GM21576 (cell line): ENCODE measurements around the gene DUSP8.

Experiments
- ATAC-seq: cut with Tn5 transposase; IDR thresholded peaks from one replicate; pipeline ENCODE4 v1.9.1; 2021; ENCODE audit warnings: mild to moderate bottlenecking, moderate library complexity; ENCODE audit not compliant: unreplicated experiment

Gene DUSP8

GRCh38 chr11:1554981-1555712 is 16.9 kb downstream of the DUSP8 start:
- ATAC-seq: no peak

DNA sequence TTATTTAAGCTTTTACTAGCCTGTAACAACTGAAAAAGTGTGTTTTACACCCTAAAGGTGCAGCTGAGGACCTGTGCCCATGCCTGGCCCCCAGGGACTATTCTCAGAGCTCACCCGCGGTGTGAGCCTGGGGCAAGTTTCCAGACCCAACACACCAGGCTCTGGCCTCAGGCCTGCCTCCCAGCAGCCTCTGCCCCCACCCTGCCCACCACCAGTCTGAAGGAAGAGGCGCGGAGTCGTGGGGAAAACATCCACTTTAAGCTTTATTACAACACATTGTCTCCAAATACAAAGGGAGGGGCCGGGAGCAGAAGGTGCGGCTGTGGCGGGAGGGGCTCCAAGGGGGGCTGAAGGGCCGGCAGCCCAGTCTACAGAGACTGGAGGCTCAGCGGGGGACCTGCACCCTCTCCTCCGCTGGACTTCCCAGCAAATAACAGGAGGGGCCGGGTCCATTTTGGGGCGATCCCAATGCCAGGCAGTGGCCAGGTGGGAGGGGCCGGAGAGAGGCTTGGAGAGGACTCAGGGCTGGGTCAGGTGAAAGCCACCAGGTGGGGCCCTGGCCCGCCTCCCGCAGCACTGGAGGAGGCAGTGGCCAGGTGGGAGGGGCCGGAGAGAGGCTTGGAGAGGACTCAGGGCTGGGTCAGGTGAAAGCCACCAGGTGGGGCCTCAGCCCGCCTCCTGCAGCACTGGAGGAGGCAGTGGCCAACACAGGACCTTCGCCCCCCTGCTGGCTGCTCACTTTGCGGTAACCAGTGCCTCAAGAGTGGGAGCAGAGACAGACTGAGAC is 18.1 kb downstream of the DUSP8 start:
- ATAC-seq: no peak

- ATAC-seq: no peak
These were observed 22.4 kb downstream of the DUSP8 start for GRCh38 chr11:1549338-1550330.

- ATAC-seq: no peak
These were observed 23.6 kb downstream of the DUSP8 start for GRCh38 chr11:1548221-1549070.

GRCh38 chr11:1547467-1548098 is 24.5 kb downstream of the DUSP8 start:
- no peak for ATAC-seq

GRCh38 chr11:1546536-1547466 is 25.3 kb downstream of the DUSP8 start:
- ATAC-seq: no peak

DNA sequence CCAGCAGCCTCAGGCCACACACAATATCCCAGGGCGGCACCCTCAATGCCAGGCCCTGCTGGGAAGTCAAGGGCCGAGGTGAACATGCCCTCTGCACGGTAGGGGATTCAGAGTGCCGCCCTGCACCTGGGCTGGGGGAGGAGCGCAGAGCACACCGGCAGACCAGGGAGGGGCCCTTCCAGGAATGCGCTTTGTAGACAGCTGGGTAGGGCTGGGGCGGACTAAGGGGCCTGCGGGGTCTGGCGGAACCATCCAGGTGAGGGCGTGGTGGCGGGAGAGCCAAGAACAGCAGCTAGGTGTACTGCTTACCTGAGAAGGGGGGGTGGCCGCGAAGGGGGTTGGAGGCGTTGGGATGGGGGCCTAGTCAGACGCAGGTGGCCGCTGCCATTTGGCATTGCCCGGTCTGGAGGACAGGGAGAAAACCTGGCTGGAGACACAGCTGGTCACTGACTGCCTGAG is 26.0 kb downstream of the DUSP8 start:
- no peak for ATAC-seq

DNA sequence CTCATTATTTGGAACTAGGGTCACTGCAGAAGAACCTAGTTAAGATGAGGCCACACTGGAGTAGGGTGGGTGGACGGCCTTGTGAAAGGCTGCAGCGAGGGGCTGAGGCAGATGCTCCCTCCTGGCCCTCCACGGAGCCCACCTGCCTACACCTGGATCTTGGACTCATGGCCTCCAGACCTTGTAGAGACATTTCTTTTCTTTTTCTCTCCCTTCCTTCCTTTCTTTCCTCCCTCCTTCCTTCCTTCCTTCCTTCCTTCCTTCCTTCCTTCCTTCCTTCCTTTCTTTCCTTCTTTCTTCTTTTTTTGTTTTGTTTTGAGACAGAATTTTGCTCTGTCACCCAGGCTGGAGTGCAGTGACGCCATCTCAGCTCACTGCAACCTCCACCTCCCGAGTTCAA is 26.6 kb downstream of the DUSP8 start:
- ATAC-seq: no peak

DNA sequence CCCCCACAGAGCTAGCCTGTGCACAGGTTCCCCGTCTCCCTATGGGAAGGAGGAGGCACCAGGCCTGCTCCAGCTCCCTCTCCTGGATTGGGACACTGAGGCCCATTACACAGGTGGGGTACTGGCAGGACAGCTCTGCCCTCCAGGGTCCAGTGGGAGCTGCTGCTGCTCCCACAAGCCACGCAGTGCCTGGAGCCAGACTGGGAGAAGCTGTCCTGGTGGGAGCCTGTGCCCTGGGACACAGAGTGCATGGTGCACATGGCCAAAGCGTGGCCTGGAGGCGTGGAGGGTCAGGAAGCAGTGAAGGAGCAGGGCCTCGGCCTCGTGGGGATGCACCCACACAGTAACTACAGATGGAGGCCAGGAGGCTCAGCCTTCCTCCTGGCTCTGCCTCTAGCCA is 27.5 kb downstream of the DUSP8 start:
- ATAC-seq: no peak

DNA sequence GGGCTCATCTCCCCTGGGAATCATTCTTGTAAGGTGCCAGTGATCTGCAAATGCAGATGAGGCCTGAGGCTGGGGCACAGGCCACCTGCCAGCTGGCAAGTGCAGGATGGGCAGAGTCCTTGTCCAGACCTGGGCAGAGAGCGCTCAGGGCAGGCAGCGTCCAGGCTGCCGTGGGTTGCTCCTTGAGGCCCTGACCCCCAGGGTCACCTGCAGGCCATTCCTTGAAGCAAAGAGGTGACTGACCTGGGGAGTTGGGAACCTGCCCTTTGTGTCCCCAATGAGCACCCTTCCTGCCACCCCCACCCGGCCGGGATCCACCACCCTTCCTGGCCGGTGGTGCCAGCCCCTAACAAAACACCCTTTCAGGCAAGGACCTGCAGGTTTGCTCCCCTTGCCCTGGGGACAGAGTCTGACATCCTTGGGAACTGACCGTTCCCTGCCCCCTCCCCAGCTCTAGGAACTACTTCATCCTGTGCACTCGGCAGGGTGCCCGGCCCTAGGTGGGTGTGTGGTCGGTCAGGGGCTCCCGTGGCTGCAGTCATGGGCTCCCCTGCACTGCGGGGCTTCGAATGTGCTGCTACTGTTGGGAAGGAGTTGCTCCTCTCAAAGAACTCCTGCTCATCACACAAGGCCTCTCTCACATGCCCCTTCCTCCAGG is 28.3 kb downstream of the DUSP8 start:
- no peak for ATAC-seq

- no peak for ATAC-seq
These were observed 29.8 kb downstream of the DUSP8 start for GRCh38 chr11:1542267-1542666.

DNA sequence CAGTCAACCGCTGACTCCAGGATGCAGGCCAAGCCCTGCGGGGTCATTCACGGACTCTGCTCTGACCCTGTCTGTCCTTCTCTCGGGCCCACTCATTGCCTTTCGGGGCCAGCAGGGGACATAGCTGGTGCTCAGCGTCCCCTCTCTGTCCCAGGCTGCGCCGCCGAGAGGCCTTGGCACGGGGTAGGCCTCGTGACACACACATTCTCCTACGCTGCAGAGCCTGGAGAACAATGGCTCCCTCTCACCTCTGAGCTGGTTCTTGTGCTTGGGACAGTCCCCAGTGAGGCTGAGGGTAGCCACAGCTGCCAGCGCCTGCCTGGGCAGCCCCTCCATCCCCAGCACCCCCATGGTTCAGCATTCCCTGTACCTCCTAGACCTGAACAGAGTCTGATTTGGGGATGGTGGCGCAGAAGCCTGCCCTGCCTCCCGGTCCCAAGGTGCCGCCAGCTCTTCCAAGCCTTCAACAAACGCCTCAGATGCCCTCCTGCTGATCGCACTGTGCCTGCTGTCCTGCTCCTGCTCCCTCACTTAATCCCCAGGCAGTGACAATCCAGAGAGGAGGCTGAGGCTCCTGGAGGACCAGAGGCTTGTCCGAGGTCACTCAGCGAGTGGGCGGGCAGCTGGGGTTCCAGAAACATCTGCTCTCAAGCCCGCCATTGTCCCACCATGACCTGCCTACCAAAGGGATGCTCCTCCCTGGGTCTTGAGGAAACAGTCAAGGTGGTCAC is 30.4 kb downstream of the DUSP8 start:
- no peak for ATAC-seq

DNA sequence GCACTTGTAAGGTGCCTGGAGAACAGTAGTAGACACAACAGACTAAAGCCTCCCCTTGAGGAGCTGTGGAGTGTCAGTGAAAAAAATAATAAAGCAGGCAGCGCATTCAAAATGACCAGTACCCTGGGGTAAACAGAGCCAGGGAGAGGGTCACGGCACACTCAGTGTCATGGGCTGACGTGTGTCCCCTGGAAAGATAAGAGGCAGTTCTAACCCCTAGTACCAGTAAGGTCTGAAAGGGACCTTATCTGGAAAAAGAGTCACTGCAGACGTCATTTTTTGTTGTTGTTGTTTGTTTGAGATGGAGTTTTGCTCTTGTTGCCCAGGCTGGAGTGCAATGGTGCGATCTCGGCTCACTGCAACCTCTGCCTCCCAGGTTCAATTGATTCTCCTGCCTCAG is 32.0 kb downstream of the DUSP8 start:
- ATAC-seq: no peak

GRCh38 chr11:1538153-1538552 is 33.9 kb downstream of the DUSP8 start:
- ATAC-seq: no peak

DNA sequence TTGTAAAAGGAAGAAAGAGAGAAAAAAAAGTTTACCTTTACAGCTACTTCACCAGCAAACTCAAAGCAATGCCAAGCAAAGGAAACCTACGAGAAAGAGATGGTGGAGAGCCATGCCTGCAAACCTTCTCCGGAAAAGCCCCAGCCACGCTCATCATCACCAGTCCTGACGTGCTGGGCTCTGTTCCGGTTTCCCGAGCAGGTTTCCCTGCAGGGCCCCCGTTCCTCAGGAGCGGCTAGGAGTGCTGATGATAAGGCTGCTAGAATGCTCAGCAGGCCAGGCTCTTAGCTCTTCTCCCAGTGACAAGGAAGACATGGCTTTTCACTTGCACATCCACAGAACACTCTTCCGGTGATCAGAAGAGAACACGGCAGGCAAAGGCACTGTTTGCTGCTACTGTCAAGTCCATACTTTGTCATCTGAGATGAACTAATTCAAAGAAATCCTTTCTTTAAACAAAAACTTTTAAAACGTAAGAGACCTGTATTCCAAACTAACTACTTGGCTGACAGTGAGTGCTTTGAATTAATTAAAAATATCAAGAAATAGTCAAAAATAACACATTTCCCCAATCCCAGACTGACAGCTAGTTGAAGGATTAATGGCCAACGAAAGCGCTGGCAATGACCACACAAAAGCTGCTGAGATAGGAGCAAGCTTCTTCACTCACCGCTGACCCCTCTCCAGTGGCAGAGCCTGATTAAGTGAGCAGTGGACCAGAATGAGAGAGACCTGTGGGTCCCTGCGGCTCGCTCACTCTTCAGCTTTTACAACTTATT is 35.8 kb downstream of the DUSP8 start:
- no peak for ATAC-seq

- no peak for ATAC-seq
These were observed 37.4 kb downstream of the DUSP8 start for GRCh38 chr11:1534682-1535081.

DNA sequence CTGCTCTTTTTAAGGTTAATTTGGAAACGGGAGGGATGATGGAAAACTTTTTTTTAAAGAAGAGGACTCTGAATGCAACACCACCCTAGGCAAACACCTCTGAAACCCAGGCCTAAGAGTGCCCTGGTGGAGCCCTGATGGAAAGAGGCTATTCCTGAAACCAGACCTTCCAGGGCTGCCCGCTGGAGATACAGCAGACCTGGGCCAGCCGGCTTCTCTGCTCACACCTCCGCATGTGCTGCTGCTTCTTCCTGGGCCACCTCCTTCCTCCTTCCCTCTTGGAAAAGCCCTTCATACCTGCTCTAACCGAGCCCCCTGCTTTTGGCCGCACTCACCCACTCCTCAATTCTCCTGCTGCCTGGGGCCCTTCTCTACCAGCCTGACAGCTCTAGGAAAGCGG is 37.9 kb downstream of the DUSP8 start:
- no peak for ATAC-seq
